ENCODE results near the gene DUOXA1.

DUOXA1 gene

GRCh38 chr15:45169608-45170480 is 40.2 kb upstream of the DUOXA1 start:
- TF ChIP-seq TEAD4 (IDR thresholded peaks at IDR 0.05): no peak
- no peak for TF ChIP-seq RAD21 (IDR thresholded peaks at IDR 0.05; ENCODE audit: low read depth)

GRCh38 chr15:45168751-45169551 is 39.3 kb upstream of the DUOXA1 start:
- TF ChIP-seq ZBTB7A (IDR thresholded peaks at IDR 0.05; ENCODE audit: low read depth) (no peak), MAX (IDR thresholded peaks at IDR 0.05) (no peak), REST (IDR thresholded peaks at IDR 0.05; ENCODE audit: low read depth) (no peak), CREB1 (IDR thresholded peaks at IDR 0.05; ENCODE audit: low read depth) (no peak), CEBPB (IDR thresholded peaks at IDR 0.05) (no peak), EP300 (IDR thresholded peaks at IDR 0.05; ENCODE audit: borderline replicate concordance) (no peak), USF1 (IDR thresholded peaks at IDR 0.05) (no peak), EGR1 (IDR thresholded peaks at IDR 0.05) (no peak), NFIC (IDR thresholded peaks at IDR 0.05) (no peak), RAD21 (IDR thresholded peaks at IDR 0.05; ENCODE audit: low read depth) (no peak), YY1 (IDR thresholded peaks at IDR 0.05; ENCODE audit: low read depth) (no peak), FOXM1 (IDR thresholded peaks at IDR 0.05; ENCODE audit: borderline replicate concordance, low read depth) (no peak), TCF12 (IDR thresholded peaks at IDR 0.05; ENCODE audit: low read depth) (no peak), TEAD4 (IDR thresholded peaks at IDR 0.05) (no peak), TAF1 (IDR thresholded peaks at IDR 0.05; ENCODE audit: low read depth) (no peak)

- TF ChIP-seq REST (IDR thresholded peaks at IDR 0.05; ENCODE audit: low read depth) (no peak), RAD21 (IDR thresholded peaks at IDR 0.05; ENCODE audit: low read depth) (no peak), CEBPB (IDR thresholded peaks at IDR 0.05) (no peak), TEAD4 (IDR thresholded peaks at IDR 0.05) (no peak), CREB1 (IDR thresholded peaks at IDR 0.05; ENCODE audit: low read depth) (no peak), USF1 (IDR thresholded peaks at IDR 0.05) (no peak), FOXM1 (IDR thresholded peaks at IDR 0.05; ENCODE audit: borderline replicate concordance, low read depth) (no peak), ZBTB7A (IDR thresholded peaks at IDR 0.05; ENCODE audit: low read depth) (no peak), MAX (IDR thresholded peaks at IDR 0.05) (no peak), NFIC (IDR thresholded peaks at IDR 0.05) (no peak), EGR1 (IDR thresholded peaks at IDR 0.05) (no peak)
Observed at GRCh38 chr15:45168286-45168685, 38.6 kb upstream of the DUOXA1 start.

- TF ChIP-seq NFIC (IDR thresholded peaks at IDR 0.05) (no peak), FOXM1 (IDR thresholded peaks at IDR 0.05; ENCODE audit: borderline replicate concordance, low read depth) (no peak), USF1 (IDR thresholded peaks at IDR 0.05) (no peak), TEAD4 (IDR thresholded peaks at IDR 0.05) (no peak), YY1 (IDR thresholded peaks at IDR 0.05; ENCODE audit: low read depth) (no peak), CREB1 (IDR thresholded peaks at IDR 0.05; ENCODE audit: low read depth) (no peak), ZBTB7A (IDR thresholded peaks at IDR 0.05; ENCODE audit: low read depth) (no peak)
Observed at GRCh38 chr15:45167631-45168205, 38.0 kb upstream of the DUOXA1 start.
